Keratinocyte (primary cell): ENCODE data around the gene TAOK1. TPM values are rescaled to one million over a fixed set of nuclear protein-coding genes. Genes with fewer than 3 reads are reported as not detected.
A peak's percentile ranks its signal among the peaks of the same experiment; 100 is the strongest.

Experiments
- DNase-seq: peaks from one replicate; pipeline ENCODE4 v3.0.0-alpha.2; 2011; ENCODE audit warnings: low read depth, missing footprints, low spot score
- FAIRE-seq: peaks from 2 replicates; lab custom pipeline; 2011; peaks lifted over from hg19 to GRCh38; lab: Jason Lieb, UNC
- H2AFZ ChIP-seq: 2 replicates; pipeline ENCODE4 v1.6.0; 2012; ENCODE audit warnings: low read length, control low read depth, inconsistent platforms; ENCODE audit not compliant: control insufficient read depth
- H3K27ac ChIP-seq: 2 replicates; pipeline ENCODE4 v1.5.1; 2011; ENCODE audit warnings: low read length; ENCODE audit not compliant: control insufficient read depth, insufficient read depth
- H3K27me3 ChIP-seq: 3 replicates; pipeline ENCODE4 v1.6.0; 2011; ENCODE audit warnings: low read length; ENCODE audit not compliant: control insufficient read depth, insufficient read depth; ENCODE audit errors: extremely low read depth
- H3K36me3 ChIP-seq, 2 experiments: 2 replicates in 1 of 2; 3 replicates in 1 of 2; pipeline ENCODE4 v1.5.1; 2011; ENCODE audit warnings: low read length in 2 of 2, mild to moderate bottlenecking in 1 of 2; ENCODE audit not compliant: control insufficient read depth in 2 of 2, insufficient read depth in 2 of 2; ENCODE audit errors: extremely low read depth in 1 of 2
- H3K4me1 ChIP-seq: 3 replicates; pipeline ENCODE4 v1.5.1; 2011; ENCODE audit warnings: low read length; ENCODE audit not compliant: control insufficient read depth, insufficient read depth; ENCODE audit errors: extremely low read depth
- H3K4me2 ChIP-seq: 3 replicates; pipeline ENCODE4 v1.6.0; 2011; ENCODE audit warnings: low read depth, low read length; ENCODE audit not compliant: control insufficient read depth, insufficient read depth; ENCODE audit errors: extremely low read depth
- H3K4me3 ChIP-seq, 3 experiments: fragments of 200-600 bp in 1 of 3; sonication (generic) in 1 of 3; 2 replicates in 2 of 3; 3 replicates in 1 of 3; pipeline ENCODE4 v1.5.1; 2011 to 2016; ENCODE audit warnings: low read length in 3 of 3, mild to moderate bottlenecking in 3 of 3, control low read depth in 2 of 3, inconsistent platforms in 1 of 3, low read depth in 1 of 3, mixed read lengths in 1 of 3, mixed run types in 1 of 3, moderate library complexity in 1 of 3; ENCODE audit not compliant: control insufficient read depth in 2 of 3, insufficient read depth in 2 of 3; ENCODE audit errors: extremely low read depth in 1 of 3
- H3K79me2 ChIP-seq: 2 replicates; pipeline ENCODE4 v1.6.0; 2012; ENCODE audit warnings: low read length; ENCODE audit not compliant: control insufficient read depth, insufficient read depth
- H3K9ac ChIP-seq: 3 replicates; pipeline ENCODE4 v1.6.0; 2011; ENCODE audit warnings: low read length; ENCODE audit not compliant: control insufficient read depth, insufficient read depth; ENCODE audit errors: extremely low read depth
- H3K9me1 ChIP-seq: 3 replicates; pipeline ENCODE4 v1.6.0; 2011; ENCODE audit warnings: low read length; ENCODE audit not compliant: control insufficient read depth, insufficient read depth; ENCODE audit errors: extremely low read depth
- H3K9me3 ChIP-seq: 2 replicates; pipeline ENCODE4 v1.5.1; 2012; ENCODE audit warnings: low read depth, low read length; ENCODE audit not compliant: control insufficient read depth
- H4K20me1 ChIP-seq: 3 replicates; pipeline ENCODE4 v1.6.0; 2011; ENCODE audit warnings: low read length; ENCODE audit not compliant: control insufficient read depth, insufficient read depth; ENCODE audit errors: extremely low read depth
- EZH2 ChIP-seq: IDR thresholded peaks from one replicate; pipeline ENCODE4 v1.6.1; 2012; ENCODE audit warnings: inconsistent platforms, mild to moderate bottlenecking, low read length, moderate library complexity
- dilution Hi-C: fragments of 300-500 bp; cut with MboI; formaldehyde crosslinking; loops from one replicate; pipeline ENCODE4 v1.7.0; 2020; ENCODE audit warnings: low sequenced_read_pairs; ENCODE audit not compliant: extremely low pct_ligation_motif_present
- polyA plus RNA-seq, 5 experiments: library from polyadenylated mRNA; depleted of rRNA in 3 of 5; stranded (reverse) in 3 of 5; stranded (forward) in 1 of 5; unstranded in 1 of 5; fragments of >200 nt; gene quantifications; 1 replicate in 1 of 5; 2 replicates in 3 of 5; 3 replicates in 1 of 5; pipeline versions ENCODE4 v1.2.1 to v1.2.3, GENCODE V29; 2011 to 2012; ENCODE audit warnings: missing spikeins in 2 of 5, low read depth in 1 of 5, low replicate concordance in 1 of 5
- TF ChIP-seq, protein P1 (sequence below), 3 experiments: IDR thresholded peaks in 1 of 3; conservative IDR thresholded peaks in 1 of 3; optimal IDR thresholded peaks in 1 of 3; 2 replicates in 2 of 3; 3 replicates in 1 of 3; pipeline versions ENCODE3 to v1.5.1; 2011; ENCODE audit warnings: low read length in 3 of 3, mild to moderate bottlenecking in 3 of 3, moderate library complexity in 2 of 3, control low read depth in 1 of 3, inconsistent platforms in 1 of 3; ENCODE audit not compliant: insufficient read depth in 2 of 3; ENCODE audit errors: extremely low read depth in 1 of 3

The TAOK1 gene
- polyA plus RNA-seq, 1 donor (not counting 4 experiments of a cell fraction or from before 2014, with no cell fraction given): 26.7 TPM

- Histone ChIP-seq H4K20me1 (peaks cover 23% of the 10 kb centered on the region), H3K9me1 (peaks cover 17% of the 10 kb centered on the region), H3K36me3 (peaks cover 5 to 7% of the 10 kb centered on the region in 2 experiments), H3K9me3 (no peaks in the 10 kb centered on the region), H3K4me2 (peak overlapping the region; percentile 97), H3K4me1 (peaks cover 81% of the 10 kb centered on the region), H3K27me3 (no peaks in the 10 kb centered on the region), H3K27ac (peak overlapping the region; percentile 64), H3K79me2 (peaks cover 54% of the 10 kb centered on the region), H2AFZ (no peak overlapping the region), H3K9ac (peak overlapping the region; percentile 78), H3K4me3 (peak overlapping the region; percentile 81 to 92 (median 85))
- FAIRE-seq: no peak
- no peak for DNase-seq
- TF ChIP-seq, protein P1, sequence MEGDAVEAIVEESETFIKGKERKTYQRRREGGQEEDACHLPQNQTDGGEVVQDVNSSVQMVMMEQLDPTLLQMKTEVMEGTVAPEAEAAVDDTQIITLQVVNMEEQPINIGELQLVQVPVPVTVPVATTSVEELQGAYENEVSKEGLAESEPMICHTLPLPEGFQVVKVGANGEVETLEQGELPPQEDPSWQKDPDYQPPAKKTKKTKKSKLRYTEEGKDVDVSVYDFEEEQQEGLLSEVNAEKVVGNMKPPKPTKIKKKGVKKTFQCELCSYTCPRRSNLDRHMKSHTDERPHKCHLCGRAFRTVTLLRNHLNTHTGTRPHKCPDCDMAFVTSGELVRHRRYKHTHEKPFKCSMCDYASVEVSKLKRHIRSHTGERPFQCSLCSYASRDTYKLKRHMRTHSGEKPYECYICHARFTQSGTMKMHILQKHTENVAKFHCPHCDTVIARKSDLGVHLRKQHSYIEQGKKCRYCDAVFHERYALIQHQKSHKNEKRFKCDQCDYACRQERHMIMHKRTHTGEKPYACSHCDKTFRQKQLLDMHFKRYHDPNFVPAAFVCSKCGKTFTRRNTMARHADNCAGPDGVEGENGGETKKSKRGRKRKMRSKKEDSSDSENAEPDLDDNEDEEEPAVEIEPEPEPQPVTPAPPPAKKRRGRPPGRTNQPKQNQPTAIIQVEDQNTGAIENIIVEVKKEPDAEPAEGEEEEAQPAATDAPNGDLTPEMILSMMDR (optimal IDR thresholded peaks at IDR 0.05 in 1 of 3, IDR thresholded peaks at IDR 0.05 in 1 of 3, conservative IDR thresholded peaks at IDR 0.05 in 1 of 3; ENCODE audit: extremely low read depth in 1 of 3, insufficient read depth in 2 of 3, low read length in 3 of 3): no peak
- TF ChIP-seq EZH2: no peak
- dilution Hi-C loops: no loop called here
These were observed 197.9 kb downstream of the TAOK1 start for GRCh38 chr17:29588017-29588561.

GRCh38 chr17:29588562-29589411 is 198.6 kb downstream of the TAOK1 start:
- peak overlapping the region; percentile 64 for H3K27ac ChIP-seq
- H3K4me2 ChIP-seq: peak overlapping the region; percentile 97
- H3K9me1 ChIP-seq: peaks cover 15% of the 10 kb centered on the region
- H3K4me1 ChIP-seq: peaks cover 74% of the 10 kb centered on the region
- DNase-seq: no peak
- H3K4me3 ChIP-seq: peak overlapping the region; percentile 81 to 92 (median 85)
- dilution Hi-C loops: no loop called here
- H2AFZ ChIP-seq: no peak overlapping the region
- no peaks in the 10 kb centered on the region for H3K9me3 ChIP-seq
- peaks cover 49% of the 10 kb centered on the region for H3K79me2 ChIP-seq
- H4K20me1 ChIP-seq: peaks cover 19% of the 10 kb centered on the region
- no peaks in the 10 kb centered on the region for H3K27me3 ChIP-seq
- peaks cover 3 to 5% of the 10 kb centered on the region in 2 experiments for H3K36me3 ChIP-seq
- FAIRE-seq: no peak
- H3K9ac ChIP-seq: peak overlapping the region; percentile 78
- TF ChIP-seq, protein P1 (optimal IDR thresholded peaks at IDR 0.05 in 1 of 3, IDR thresholded peaks at IDR 0.05 in 1 of 3, conservative IDR thresholded peaks at IDR 0.05 in 1 of 3; ENCODE audit: extremely low read depth in 1 of 3, insufficient read depth in 2 of 3, low read length in 3 of 3): no peak
- no peak for TF ChIP-seq EZH2
